IMR-90 (cell line): ENCODE results near the gene GPRIN2. TPM values are rescaled to one million over a fixed set of nuclear protein-coding genes. Genes with fewer than 3 reads are reported as not detected.

Source experiments
- ATAC-seq: fragments of 200-7000 bp; cut with Tn5 transposase; 2 replicates; pipeline ENCODE4 v1.9.1; 2020; ENCODE audit warnings: low read depth, mild to moderate bottlenecking, moderate library complexity
- BruUV-seq: library from RNA; stranded (reverse); fragments of 400-500 nt; replicated peaks from 2 replicates; lab custom pipeline; 2021; lab: Mats Ljungman, UMichigan
- CTCF ChIA-PET: fragments of 300-600 bp; formaldehyde crosslinking; extraction: SDS; loops from one replicate; lab custom pipeline; 2021; ENCODE audit warnings: antibody characterized with exemption; lab: Yijun Ruan, JAX
- POLR2A ChIA-PET: fragments of 300-600 bp; sonication (Branson Sonifier 250); formaldehyde crosslinking; loops from one replicate; lab custom pipeline; 2022; ENCODE audit warnings: antibody characterized with exemption; ENCODE audit not compliant: unreplicated experiment; lab: Charles Lee
- DNase-seq: peaks from one replicate; pipeline ENCODE4 v3.0.0; 2013
- H2AFZ ChIP-seq: replicated peaks from 2 replicates; pipeline ENCODE3; 2013; ENCODE audit warnings: low read length, mild to moderate bottlenecking; ENCODE audit not compliant: poor library complexity
- H2AK5ac ChIP-seq: 2 replicates; pipeline ENCODE4 v1.6.1; 2013; ENCODE audit warnings: low read depth, low read length, inconsistent platforms
- H2AK9ac ChIP-seq: replicated peaks from 2 replicates; pipeline ENCODE3; 2013; ENCODE audit warnings: mild to moderate bottlenecking, low read depth, low read length, moderate library complexity; ENCODE audit not compliant: poor library complexity
- H2BK120ac ChIP-seq: 2 replicates; pipeline ENCODE4 v1.6.1; 2013; ENCODE audit warnings: low read depth, low read length, inconsistent platforms
- H2BK15ac ChIP-seq: 3 replicates; pipeline ENCODE4 v1.6.1; 2013; ENCODE audit warnings: low read depth, low read length, inconsistent platforms
- H2BK20ac ChIP-seq: 2 replicates; pipeline ENCODE4 v1.6.1; 2013; ENCODE audit warnings: low read depth, mild to moderate bottlenecking, inconsistent platforms, low read length, moderate library complexity
- H2BK5ac ChIP-seq: 2 replicates; pipeline ENCODE4 v1.6.1; 2013; ENCODE audit warnings: mild to moderate bottlenecking, low read depth, low read length, inconsistent platforms; ENCODE audit not compliant: poor library complexity, severe bottlenecking
- H3K14ac ChIP-seq: replicated peaks from 2 replicates; pipeline ENCODE4 v1.6.1; 2013; ENCODE audit warnings: low read depth, low read length, inconsistent platforms
- H3K18ac ChIP-seq: 2 replicates; pipeline ENCODE4 v1.6.1; 2013; ENCODE audit warnings: low read depth, low read length, control low read depth
- H3K23ac ChIP-seq: 2 replicates; pipeline ENCODE4 v1.6.1; 2013; ENCODE audit warnings: low read depth, low read length, inconsistent platforms
- H3K27ac ChIP-seq: 2 replicates; pipeline ENCODE4 v1.5.1; 2013; ENCODE audit warnings: mild to moderate bottlenecking, control low read depth, low read length; ENCODE audit not compliant: insufficient read depth
- H3K27me3 ChIP-seq: 2 replicates; pipeline ENCODE4 v1.6.1; 2013; ENCODE audit warnings: low read length; ENCODE audit not compliant: control insufficient read depth, insufficient read depth
- H3K36me3 ChIP-seq: 2 replicates; pipeline ENCODE4 v1.6.1; 2013; ENCODE audit warnings: low read length, mixed read lengths; ENCODE audit not compliant: control insufficient read depth, insufficient read depth
- H3K4ac ChIP-seq: 2 replicates; pipeline ENCODE4 v1.6.1; 2013; ENCODE audit warnings: low read depth, low read length, inconsistent platforms
- H3K4me1 ChIP-seq: 2 replicates; pipeline ENCODE4 v1.6.1; 2013; ENCODE audit warnings: low read length, mixed read lengths; ENCODE audit not compliant: control insufficient read depth, insufficient read depth
- H3K4me2 ChIP-seq: 2 replicates; pipeline ENCODE4 v1.6.1; 2013; ENCODE audit warnings: low read depth, mild to moderate bottlenecking, control low read depth, low read length, moderate library complexity
- H3K4me3 ChIP-seq: 2 replicates; pipeline ENCODE4 v1.5.1; 2013; ENCODE audit warnings: low read depth, mild to moderate bottlenecking, control low read depth, low read length, moderate library complexity; ENCODE audit not compliant: insufficient read depth
- H3K56ac ChIP-seq: 2 replicates; pipeline ENCODE4 v1.6.1; 2013; ENCODE audit warnings: low read length, inconsistent platforms; ENCODE audit not compliant: insufficient read depth; ENCODE audit errors: extremely low read depth
- H3K79me1 ChIP-seq, 2 experiments: 2 replicates each; pipeline ENCODE4 v1.6.1; 2013; ENCODE audit warnings: low read length in 2 of 2, inconsistent platforms in 1 of 2, low read depth in 1 of 2
- H3K9ac ChIP-seq: 2 replicates; pipeline ENCODE4 v1.6.1; 2013; ENCODE audit warnings: low read depth, low read length, control low read depth
- H3K9me1 ChIP-seq: 2 replicates; pipeline ENCODE4 v1.6.1; 2013; ENCODE audit warnings: low read length, inconsistent platforms; ENCODE audit not compliant: insufficient read depth
- H3K9me3 ChIP-seq: 2 replicates; pipeline ENCODE4 v1.6.1; 2013; ENCODE audit warnings: low read length; ENCODE audit not compliant: control insufficient read depth, insufficient read depth
- H4K20me1 ChIP-seq: 2 replicates; pipeline ENCODE4 v1.6.1; 2013; ENCODE audit warnings: low read length, inconsistent platforms; ENCODE audit not compliant: insufficient read depth
- H4K5ac ChIP-seq: 2 replicates; pipeline ENCODE4 v1.6.1; 2013; ENCODE audit warnings: mild to moderate bottlenecking, low read depth, low read length, control low read depth
- H4K8ac ChIP-seq, 2 experiments: 2 replicates each; pipeline ENCODE4 v1.6.1; 2013; ENCODE audit warnings: low read depth in 2 of 2, low read length in 2 of 2, control low read depth in 1 of 2, inconsistent platforms in 1 of 2
- H4K91ac ChIP-seq: 2 replicates; pipeline ENCODE4 v1.6.1; 2013; ENCODE audit warnings: low read depth, low read length, inconsistent platforms; ENCODE audit not compliant: insufficient read depth
- CHD1 ChIP-seq: IDR thresholded peaks from 2 replicates; pipeline ENCODE4 v1.6.1; 2012; ENCODE audit warnings: low read depth, low read length, improper control_type of control experiment
- MAZ ChIP-seq: IDR thresholded peaks from 2 replicates; pipeline ENCODE4 v1.6.1; 2012; ENCODE audit warnings: low read depth, mild to moderate bottlenecking, low read length, improper control_type of control experiment, moderate library complexity, borderline replicate concordance
- MXI1 ChIP-seq: IDR thresholded peaks from 2 replicates; pipeline ENCODE4 v1.6.1; 2012; ENCODE audit warnings: low read depth, mild to moderate bottlenecking, low read length, moderate library complexity, borderline replicate concordance
- POLR2A ChIP-seq: IDR thresholded peaks from 2 replicates; pipeline ENCODE4 v1.6.1; 2012; ENCODE audit warnings: mild to moderate bottlenecking, low read depth, low read length
- WGBS, 2 experiments: methylation state at CpG; one replicate each; pipeline versions ENCODE4 v1.1.5 to v1.1.7; 2013; ENCODE audit warnings: missing lambda C conversion rate in 2 of 2; ENCODE audit not compliant: insufficient read length in 1 of 2; ENCODE audit errors: extremely low coverage in 2 of 2; 5-methylcytosine and 5-hydroxymethylcytosine counted together
- dilution Hi-C: fragments of 300-500 bp; cut with HindIII; formaldehyde crosslinking; loops from one replicate; pipeline ENCODE4 v1.14.3; 2018; ENCODE audit warnings: low sequenced_read_pairs; ENCODE audit not compliant: unreplicated experiment
- in situ Hi-C: fragments of 300-500 bp; cut with MboI; formaldehyde crosslinking; loops from 3 replicates; pipeline ENCODE4 v1.14.3; 2019; ENCODE audit warnings: low sequenced_read_pairs, inconsistent platforms, mixed read lengths
- intact Hi-C: fragments of 100-400 bp; cut with micrococcal nuclease; formaldehyde crosslinking; loops from 2 replicates; pipeline ENCODE4 v1.10.0; 2022
- polyA plus RNA-seq, 3 experiments: library from polyadenylated mRNA; depleted of rRNA; stranded (reverse); fragments of >200 nt; gene quantifications; 2 replicates each; pipeline ENCODE4 v1.2.3, GENCODE V29; 2012; ENCODE audit warnings: low replicate concordance in 1 of 3
- total RNA-seq: library from RNA; depleted of rRNA; stranded (reverse); fragments of >200 nt; gene quantifications from 2 replicates; pipeline ENCODE4 v1.2.3, GENCODE V29; 2012
- TF ChIP-seq, protein P1 (sequence below): fragments of 150-350 bp; IDR thresholded peaks from 2 replicates; pipeline ENCODE4 v1.6.1; 2016; ENCODE audit warnings: low read depth, mild to moderate bottlenecking, low read length, moderate library complexity, borderline replicate concordance
- TF ChIP-seq, protein P2 (sequence below): fragments of 150-350 bp; IDR thresholded peaks from 2 replicates; pipeline ENCODE4 v1.6.1; 2017; ENCODE audit warnings: mild to moderate bottlenecking, antibody characterized with exemption, low read length, low read depth

Gene GPRIN2
- total and polyA plus RNA-seq, 2 of the 4 experiments (the other 2 are of a cell fraction) = under 0.01 TPM; not detected in 1

GRCh38 chr10:46528171-46528671 lies 28.2 kb downstream of the GPRIN2 start:
- Histone ChIP-seq H2BK15ac (no peak overlapping the region), H3K18ac (no peak overlapping the region), H4K5ac (no peak overlapping the region), H3K27me3 (no peaks in the 10 kb centered on the region), H3K27ac (no peak overlapping the region), H2AK5ac (no peak overlapping the region; the same call in 1 of the 2 replicates), H4K91ac (no peak overlapping the region), H3K14ac (no peak overlapping the region), H3K9me3 (no peaks in the 10 kb centered on the region), H4K20me1 (no peaks in the 10 kb centered on the region), H3K4ac (no peak overlapping the region; the same call in 1 of the 2 replicates), H3K9ac (no peak overlapping the region), H3K56ac (no peak overlapping the region), H3K23ac (no peak overlapping the region), H3K4me3 (no peak overlapping the region), H3K36me3 (no peaks in the 10 kb centered on the region), H2AK9ac (no peak overlapping the region), H3K4me2 (no peak overlapping the region), H2AFZ (no peak overlapping the region), H2BK5ac (no peak overlapping the region), H2BK20ac (no peak overlapping the region; the same call in 1 of the 2 replicates), H3K79me1 (peaks cover 0 to 11% of the 10 kb centered on the region in 2 experiments; a peak in 2 of 4 replicates), H4K8ac (no peak overlapping the region), H3K9me1 (peaks cover 25% of the 10 kb centered on the region), H2BK120ac (no peak overlapping the region; the same call in 1 of the 2 replicates), H3K4me1 (peaks cover 21% of the 10 kb centered on the region)
- intact Hi-C loops = no loop called here
- DNase-seq (no peak), ATAC-seq (no peak)
- ChIA-PET POLR2A (no interaction called here), CTCF (interaction anchor here (0.7 kb wide), 1 partner anchor 17 kb away, joined by 3 read pairs; no protein-coding TSS in a partner anchor)
- no TSS peak for BruUV-seq
- in situ Hi-C loops = loop anchor here (25.0 kb wide), 2 partner anchors 884 to 1541 kb away; partner anchors contain the start of gene DEPP1
- dilution Hi-C loops = no loop called here
- WGBS, 2 experiments = 84% methylated on average over 5 of the region's 9 CpGs; no CpG with 5 or more reads in 1 of the 2 experiments
- TF ChIP-seq, protein P1, sequence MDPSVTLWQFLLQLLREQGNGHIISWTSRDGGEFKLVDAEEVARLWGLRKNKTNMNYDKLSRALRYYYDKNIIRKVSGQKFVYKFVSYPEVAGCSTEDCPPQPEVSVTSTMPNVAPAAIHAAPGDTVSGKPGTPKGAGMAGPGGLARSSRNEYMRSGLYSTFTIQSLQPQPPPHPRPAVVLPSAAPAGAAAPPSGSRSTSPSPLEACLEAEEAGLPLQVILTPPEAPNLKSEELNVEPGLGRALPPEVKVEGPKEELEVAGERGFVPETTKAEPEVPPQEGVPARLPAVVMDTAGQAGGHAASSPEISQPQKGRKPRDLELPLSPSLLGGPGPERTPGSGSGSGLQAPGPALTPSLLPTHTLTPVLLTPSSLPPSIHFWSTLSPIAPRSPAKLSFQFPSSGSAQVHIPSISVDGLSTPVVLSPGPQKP = no peak
- no peak for TF ChIP-seq POLR2A
- TF ChIP-seq MXI1 = no peak
- TF ChIP-seq MAZ = no peak
- TF ChIP-seq, protein P2, sequence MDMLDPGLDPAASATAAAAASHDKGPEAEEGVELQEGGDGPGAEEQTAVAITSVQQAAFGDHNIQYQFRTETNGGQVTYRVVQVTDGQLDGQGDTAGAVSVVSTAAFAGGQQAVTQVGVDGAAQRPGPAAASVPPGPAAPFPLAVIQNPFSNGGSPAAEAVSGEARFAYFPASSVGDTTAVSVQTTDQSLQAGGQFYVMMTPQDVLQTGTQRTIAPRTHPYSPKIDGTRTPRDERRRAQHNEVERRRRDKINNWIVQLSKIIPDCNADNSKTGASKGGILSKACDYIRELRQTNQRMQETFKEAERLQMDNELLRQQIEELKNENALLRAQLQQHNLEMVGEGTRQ = no peak
- no peak for TF ChIP-seq CHD1
